Dermis microvascular lymphatic vessel endothelial cell (primary cell): ENCODE measurements around the gene CTSH. TPM values are rescaled to one million over a fixed set of nuclear protein-coding genes. Genes with fewer than 3 reads are reported as not detected.
"Not testable (repeated sequence)": the region's sequence is repeated elsewhere in the genome, so short reads cannot be mapped to it uniquely, and the experiment has no call there.

Experiments
- DNase-seq, 2 donors: peaks; one replicate each; pipeline versions ENCODE4 v3.0.0 to v3.0.0-alpha.2; 2010; ENCODE audit warnings: low read depth in 2 of 2
- total RNA-seq: library from RNA; depleted of rRNA; stranded (reverse); fragments of >200 nt; gene quantifications from 2 replicates; pipeline ENCODE4 v1.2.1, GENCODE V29; 2014

CTSH gene
- total RNA-seq, 1 donor from 2014 or later = 62.8 TPM

GRCh38 chr15:78943692-78944091 lies 1.2 kb downstream of the CTSH start:
- DNase-seq = no peak

- DNase-seq = no peak
Observed at GRCh38 chr15:78942741-78943140, 2.1 kb downstream of the CTSH start.

- peak in 1 of 2 donors; percentile 36 for DNase-seq
Observed at GRCh38 chr15:78938658-78939488, 6.0 kb downstream of the CTSH start.

- peak in 1 of 2 donors; percentile 55 for DNase-seq
Observed at GRCh38 chr15:78937132-78937739, 7.6 kb downstream of the CTSH start.

GRCh38 chr15:78934655-78935023 lies 10.2 kb downstream of the CTSH start:
- DNase-seq = no peak

GRCh38 chr15:78933823-78934654 lies 10.8 kb downstream of the CTSH start:
- peak in 1 of 2 donors; percentile 69 for DNase-seq

GRCh38 chr15:78933187-78933822 lies 11.5 kb downstream of the CTSH start:
- no peak for DNase-seq

GRCh38 chr15:78932258-78932808 lies 12.5 kb downstream of the CTSH start:
- no peak for DNase-seq

GRCh38 chr15:78931439-78932257 lies 13.2 kb downstream of the CTSH start:
- DNase-seq = no peak

GRCh38 chr15:78930577-78931388 lies 14.1 kb downstream of the CTSH start:
- peak in 1 of 2 donors; percentile 47 for DNase-seq

- DNase-seq = no peak
Observed at GRCh38 chr15:78929536-78930264, 15.1 kb downstream of the CTSH start.

GRCh38 chr15:78928616-78929093 lies 16.2 kb downstream of the CTSH start:
- no peak for DNase-seq

GRCh38 chr15:78928176-78928575 lies 16.7 kb downstream of the CTSH start:
- not testable (repeated sequence) for DNase-seq

GRCh38 chr15:78927077-78927790 lies 17.6 kb downstream of the CTSH start:
- no peak for DNase-seq

GRCh38 chr15:78925956-78926743 lies 18.7 kb downstream of the CTSH start:
- DNase-seq = no peak

GRCh38 chr15:78925076-78925624 lies 19.7 kb downstream of the CTSH start:
- no peak for DNase-seq
